Upper lobe of right lung (tissue), 1 donor: ENCODE data around the gene GID8. TPM values are rescaled to one million over a fixed set of nuclear protein-coding genes. Genes with fewer than 3 reads are reported as not detected.
A peak's percentile ranks its signal among the peaks of the same experiment; 100 is the strongest.

ENCODE experiments used
- ATAC-seq: fragments of 200-7000 bp; cut with Tn5 transposase; one replicate; pipeline ENCODE4 v1.9.1; 2020; ENCODE audit warnings: mild to moderate bottlenecking, moderate library complexity
- DNase-seq: peaks from one replicate; pipeline ENCODE4 v3.0.0-alpha.2; 2020
- H3K27ac ChIP-seq: fragments of 200-600 bp; one replicate; pipeline ENCODE4 v1.8.0; 2022
- H3K27me3 ChIP-seq: fragments of 200-600 bp; one replicate; pipeline ENCODE4 v1.8.0; 2022; ENCODE audit warnings: mild to moderate bottlenecking
- H3K36me3 ChIP-seq: fragments of 200-600 bp; one replicate; pipeline ENCODE4 v1.8.0; 2022
- H3K4me1 ChIP-seq: fragments of 200-600 bp; one replicate; pipeline ENCODE4 v1.8.0; 2022
- H3K4me3 ChIP-seq: fragments of 200-600 bp; one replicate; pipeline ENCODE4 v1.8.0; 2022; ENCODE audit warnings: mild to moderate bottlenecking
- H3K9me3 ChIP-seq: fragments of 200-600 bp; one replicate; pipeline ENCODE4 v1.8.0; 2022
- CTCF ChIP-seq: fragments of 200-600 bp; IDR thresholded peaks from one replicate; pipeline ENCODE4 v1.8.0; 2022; ENCODE audit warnings: antibody characterized with exemption
- intact Hi-C: fragments of 100-400 bp; cut with DNase I; formaldehyde crosslinking; loops from one replicate; pipeline ENCODE4 v1.11.0; 2022
- total RNA-seq: library from RNA; stranded (reverse); fragmentation: NEBNext Ultra II Directional; extraction: Animal tissue kit (Norgen Biotek cat#: 25700); gene quantifications from one replicate; pipeline ENCODE4 v1.2.1, GENCODE V29; 2021
- donor health status: DM: no; HTN: yes; CAD: no; lungs with severe emphysema.

The GID8 gene
- total RNA-seq, 1 donor from 2014 or later = 27.4 TPM

GRCh38 chr20:62943396-62943795, 5.4 kb downstream of the GID8 start:
- no peak overlapping the region for H3K4me3 ChIP-seq
- TF ChIP-seq CTCF = no peak
- no peaks in the 10 kb centered on the region for H3K9me3 ChIP-seq
- peaks cover 70% of the 10 kb centered on the region for H3K36me3 ChIP-seq
- H3K27me3 ChIP-seq = no peaks in the 10 kb centered on the region
- ATAC-seq = no peak
- DNase-seq = peak; percentile 44
- intact Hi-C loops = no loop called here
- peaks cover 12% of the 10 kb centered on the region for H3K4me1 ChIP-seq
- H3K27ac ChIP-seq = no peak overlapping the region

- Histone ChIP-seq H3K4me3 (no peak overlapping the region), H3K36me3 (peaks cover 76% of the 10 kb centered on the region), H3K27ac (no peak overlapping the region), H3K27me3 (no peaks in the 10 kb centered on the region), H3K4me1 (peaks cover 8% of the 10 kb centered on the region), H3K9me3 (no peaks in the 10 kb centered on the region)
- TF ChIP-seq CTCF = no peak
- peak; percentile 16 for DNase-seq
- no peak for ATAC-seq
- intact Hi-C loops = no loop called here
Observed at GRCh38 chr20:62944184-62944583, 6.2 kb downstream of the GID8 start.

DNA sequence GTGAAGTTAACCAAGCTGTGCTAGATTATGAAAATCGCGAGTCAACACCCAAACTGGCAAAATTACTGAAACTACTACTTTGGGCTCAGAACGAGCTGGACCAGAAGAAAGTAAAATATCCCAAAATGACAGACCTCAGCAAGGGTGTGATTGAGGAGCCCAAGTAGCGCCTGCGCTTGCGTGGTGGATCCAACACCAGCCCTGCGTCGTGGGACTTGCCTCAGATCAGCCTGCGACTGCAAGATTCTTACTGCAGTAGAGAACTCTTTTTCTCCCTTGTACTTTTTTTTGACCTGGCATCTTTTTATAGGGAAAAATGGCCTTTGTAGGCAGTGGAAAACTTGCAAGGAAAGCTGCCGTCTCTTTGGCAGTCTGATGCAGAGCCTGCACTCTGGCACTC, 6.8 kb downstream of the GID8 start:
- Histone ChIP-seq H3K9me3 (no peaks in the 10 kb centered on the region), H3K36me3 (peaks cover 76% of the 10 kb centered on the region)
- no peak for TF ChIP-seq CTCF

DNA sequence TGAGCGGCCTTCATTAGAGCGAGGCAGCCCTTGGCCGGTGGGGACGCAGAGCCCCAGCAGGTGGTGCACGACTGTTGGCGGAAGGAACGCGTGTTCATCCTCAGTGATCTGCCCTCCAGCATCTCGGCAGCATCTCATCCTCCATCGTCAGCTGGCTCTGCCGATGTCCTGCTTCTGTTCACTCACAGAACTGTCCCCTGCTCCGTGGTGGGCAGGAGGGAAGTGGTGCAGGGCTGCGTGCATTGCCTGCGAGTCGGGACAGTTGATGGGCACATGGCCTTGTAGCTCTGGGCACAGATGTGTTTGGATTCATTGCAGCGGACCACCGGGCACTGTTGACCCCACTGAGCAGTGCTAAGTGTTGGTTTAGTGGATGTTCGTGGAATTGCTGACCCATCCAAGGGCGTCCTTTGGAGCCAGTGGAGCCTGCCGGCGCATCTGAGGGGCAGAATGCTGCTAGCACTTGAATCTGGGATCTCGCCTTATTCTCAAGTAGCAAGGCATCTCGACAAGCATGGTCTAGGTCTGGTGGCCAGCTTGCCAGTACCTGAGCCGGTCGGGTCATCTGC, 7.9 kb downstream of the GID8 start:
- ATAC-seq (no peak), DNase-seq (peak; percentile 46)
- H3K4me3 ChIP-seq = no peak overlapping the region
- H3K27me3 ChIP-seq = no peaks in the 10 kb centered on the region
- intact Hi-C loops = no loop called here
- no peaks in the 10 kb centered on the region for H3K4me1 ChIP-seq
- TF ChIP-seq CTCF = no peak
- H3K36me3 ChIP-seq = peaks cover 76% of the 10 kb centered on the region
- H3K27ac ChIP-seq = no peak overlapping the region
- no peaks in the 10 kb centered on the region for H3K9me3 ChIP-seq

More for the DNA sequence above, 6.8 kb downstream of the GID8 start:
- Histone ChIP-seq H3K4me3 (no peak overlapping the region), H3K27me3 (no peaks in the 10 kb centered on the region), H3K27ac (no peak overlapping the region), H3K4me1 (peaks cover 2% of the 10 kb centered on the region)
- no peak for ATAC-seq
- intact Hi-C loops = no loop called here
- DNase-seq = peak; percentile 5

DNA sequence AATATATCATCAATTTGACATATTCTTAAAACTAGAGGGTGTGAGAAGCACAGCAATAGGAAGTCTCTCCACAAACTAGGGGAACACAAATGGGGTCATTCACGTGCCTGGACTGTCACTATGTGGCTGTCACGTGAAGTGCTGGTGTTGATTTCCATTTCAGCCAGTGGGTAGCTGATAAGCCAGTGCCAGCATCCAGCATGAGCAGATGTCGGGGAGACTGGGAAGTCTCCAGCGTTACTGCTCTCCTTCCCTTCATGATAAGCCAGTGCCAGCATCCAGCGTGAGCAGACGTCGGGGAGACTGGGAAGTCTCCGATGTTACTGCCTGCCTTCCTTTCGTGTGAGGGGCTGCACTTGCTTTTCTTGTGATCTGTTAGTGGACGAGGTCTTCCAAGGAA, 9.0 kb downstream of the GID8 start:
- H3K36me3 ChIP-seq = peaks cover 67% of the 10 kb centered on the region
- peak; percentile 23 for DNase-seq

More for the DNA sequence above, 9.0 kb downstream of the GID8 start:
- no peaks in the 10 kb centered on the region for H3K27me3 ChIP-seq
- peaks cover 3% of the 10 kb centered on the region for H3K4me1 ChIP-seq
- H3K4me3 ChIP-seq = no peak overlapping the region
- no peak for ATAC-seq
- no peak overlapping the region for H3K27ac ChIP-seq
- intact Hi-C loops = no loop called here
- H3K9me3 ChIP-seq = no peaks in the 10 kb centered on the region
- TF ChIP-seq CTCF = no peak
